Stimulated activated CD4-positive, alpha-beta T cell treated with anti-CD3 and anti-CD28 coated beads, Interleukin-2, amount 100 ng/mL, for 24 hours (primary cell): Measurements from ENCODE around the gene RBM45.
"Not testable (repeated sequence)": the region's sequence is repeated elsewhere in the genome, so short reads cannot be mapped to it uniquely, and the experiment has no call there.

Experiments used
- DNase-seq, 2 donors: peaks; one replicate each; pipeline ENCODE4 v3.0.0-alpha.2; 2020

Gene RBM45

DNA sequence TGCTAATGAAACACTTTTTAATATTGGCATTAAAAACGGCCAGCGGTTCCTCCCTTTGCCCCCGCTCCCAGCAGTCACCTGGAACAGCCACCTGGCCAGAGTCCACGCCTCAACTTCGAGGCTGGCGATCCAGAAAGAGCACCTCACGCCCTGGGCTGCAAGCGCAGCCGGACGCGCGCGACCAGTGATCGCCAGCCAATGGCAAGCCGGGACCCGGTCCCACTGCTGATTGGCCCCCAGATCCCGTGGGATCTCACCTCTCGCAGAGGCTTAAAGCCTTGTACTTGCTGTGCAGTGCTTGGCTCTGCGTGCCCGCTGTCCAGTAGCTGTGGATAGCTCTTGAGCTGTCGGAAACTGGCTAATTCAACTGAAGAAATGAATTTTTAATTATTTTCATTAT lies 4.1 kb upstream of the RBM45 start:
- no peak for DNase-seq

DNA sequence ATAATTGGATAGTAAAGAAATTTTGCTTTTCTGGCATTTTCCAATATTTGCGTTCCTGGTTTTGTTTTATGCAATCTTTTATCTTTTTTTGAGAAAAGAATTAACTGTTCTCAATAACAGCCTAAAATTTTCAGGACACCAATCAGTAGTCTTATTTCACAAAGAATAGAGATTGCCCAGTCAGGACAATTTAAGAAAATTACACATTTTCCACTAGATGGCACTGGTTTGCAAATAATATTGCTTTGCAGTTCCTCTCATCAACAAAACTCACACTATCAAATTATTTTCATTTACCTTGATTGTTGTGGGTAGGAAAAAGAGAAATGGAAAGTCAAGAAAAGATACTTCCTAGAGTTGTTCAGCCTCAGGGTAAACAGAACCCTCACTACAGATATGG lies 2.4 kb upstream of the RBM45 start:
- DNase-seq, result no peak

DNA sequence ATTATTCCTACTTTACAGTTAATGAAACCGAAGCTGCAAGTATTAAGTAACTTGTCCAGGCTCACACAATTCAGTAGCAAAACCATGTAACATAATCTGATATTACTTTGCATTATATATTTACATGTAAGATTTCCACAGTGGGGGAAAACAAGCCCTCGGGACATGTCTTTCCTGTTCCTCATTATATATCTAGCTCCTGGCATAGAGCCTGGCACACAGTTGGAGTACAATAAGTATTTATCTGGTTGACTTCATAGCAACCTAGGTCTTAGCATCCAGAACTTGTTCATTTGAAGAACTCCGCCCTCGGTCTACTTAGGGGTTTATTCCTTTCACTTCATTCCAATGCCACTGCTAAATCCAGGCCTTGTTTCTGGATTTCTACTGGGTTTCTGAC lies 1.6 kb upstream of the RBM45 start:
- no peak for DNase-seq

DNA sequence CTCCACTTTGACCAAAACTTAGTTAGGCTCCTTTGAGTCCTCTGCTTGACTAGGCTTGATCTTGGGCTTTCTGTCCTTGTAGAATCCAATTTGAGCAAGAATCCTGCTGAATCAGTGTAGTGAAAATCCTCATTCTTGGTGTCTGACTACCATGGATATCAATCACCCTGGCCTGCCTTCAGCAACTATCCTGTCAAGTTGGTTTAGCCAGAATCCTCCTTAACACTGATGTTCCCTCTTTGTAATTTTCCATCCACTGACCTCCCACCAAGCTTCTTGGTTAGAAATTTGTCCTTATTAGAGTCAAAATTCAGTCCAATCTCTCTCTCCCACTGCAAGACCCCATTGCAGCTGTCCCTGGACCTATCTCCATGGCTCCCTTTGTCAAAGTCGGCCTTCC lies 494 bp upstream of the RBM45 start:
- DNase-seq, result no peak

DNA sequence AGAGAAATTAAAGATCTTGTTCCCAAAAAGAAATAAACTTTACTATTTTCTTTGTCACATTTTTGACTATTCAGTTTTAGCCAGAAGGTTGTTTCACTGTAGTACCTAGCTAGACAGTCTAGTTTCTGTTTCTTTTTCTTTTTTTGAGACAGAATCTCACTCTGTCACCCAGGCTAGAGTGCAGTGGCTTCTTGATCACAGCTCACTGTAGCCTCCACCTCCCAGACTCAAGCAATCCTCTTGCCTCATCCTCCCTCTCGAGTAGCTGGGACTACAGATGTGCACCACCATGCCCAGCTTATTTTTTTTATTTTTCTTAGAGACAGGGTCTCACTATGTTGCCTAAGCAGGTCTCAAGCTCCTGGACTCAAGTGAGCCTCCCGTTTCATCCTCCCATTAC lies 2.2 kb downstream of the RBM45 start:
- no peak for DNase-seq

DNA sequence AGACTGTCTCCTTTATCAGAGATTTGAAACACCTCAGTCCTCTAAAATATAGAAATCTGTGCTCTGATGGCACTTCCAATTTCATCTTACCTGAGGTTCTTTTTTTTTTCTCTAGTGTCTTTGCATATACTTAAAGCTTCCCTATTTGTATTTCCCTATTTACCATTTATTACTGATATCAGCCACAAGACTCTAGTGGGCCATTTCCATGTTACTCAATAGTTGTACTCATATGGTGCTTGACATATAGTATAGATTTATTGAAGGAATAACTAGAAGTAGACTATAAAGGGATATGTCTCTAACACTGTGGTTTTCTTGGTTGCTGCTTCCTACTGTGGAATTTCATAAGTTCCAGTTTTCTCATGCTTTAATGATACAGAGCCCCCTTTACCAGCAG lies 3.0 kb downstream of the RBM45 start:
- no peak for DNase-seq

DNA sequence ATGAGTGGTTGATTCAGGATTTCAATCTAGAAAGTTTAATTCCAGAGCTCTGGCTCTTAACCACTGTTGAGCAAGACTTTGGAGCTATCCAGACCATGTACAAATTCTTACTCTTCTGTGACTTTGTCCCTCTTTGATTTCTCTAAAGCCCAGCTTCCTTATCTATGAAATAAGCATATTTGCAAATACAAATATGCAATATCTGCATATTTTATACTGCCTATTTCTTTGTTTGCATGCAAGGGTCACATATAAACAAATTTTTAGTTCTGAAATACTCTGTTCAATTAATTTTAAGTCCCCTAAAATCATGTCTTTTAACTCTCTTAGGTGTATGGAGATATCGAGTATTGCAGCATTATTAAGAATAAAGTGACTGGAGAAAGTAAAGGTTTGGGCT lies 5.5 kb downstream of the RBM45 start:
- no peak for DNase-seq

DNA sequence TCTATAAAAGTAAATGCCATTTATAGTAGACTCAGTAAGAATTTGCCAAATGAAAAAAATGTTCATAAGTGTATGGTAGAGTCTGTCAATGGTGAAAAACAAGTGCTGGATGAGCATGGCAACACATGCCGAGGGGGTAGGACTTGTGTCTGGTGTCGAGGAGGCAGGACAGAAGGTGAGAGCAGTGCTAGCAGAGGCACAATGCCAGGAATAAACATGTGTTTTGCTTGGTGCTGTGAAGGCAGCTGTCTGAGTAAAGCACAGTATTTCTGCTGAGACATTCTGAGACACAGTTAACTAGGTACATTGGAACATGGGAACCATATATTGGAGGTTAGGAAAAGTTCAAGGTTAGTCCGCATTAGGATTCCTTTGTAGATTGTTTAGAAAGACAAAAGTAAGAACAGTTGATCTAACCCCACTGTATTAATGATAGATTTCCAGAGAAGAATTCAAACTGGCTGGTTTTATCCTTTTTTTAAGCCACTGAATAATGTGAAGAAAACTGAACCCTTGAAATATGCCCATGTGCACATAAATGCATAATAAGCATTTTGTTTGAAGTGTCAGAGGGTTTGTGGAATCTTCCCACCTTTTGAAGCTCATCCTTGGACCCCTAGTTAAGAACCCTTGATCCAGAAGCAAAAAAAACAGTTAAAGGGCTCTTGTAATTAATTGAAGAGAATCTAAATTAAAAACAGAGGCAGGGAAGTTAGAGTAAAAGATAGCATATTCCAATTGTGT lies 7.1 kb downstream of the RBM45 start:
- DNase-seq, result no peak

DNA sequence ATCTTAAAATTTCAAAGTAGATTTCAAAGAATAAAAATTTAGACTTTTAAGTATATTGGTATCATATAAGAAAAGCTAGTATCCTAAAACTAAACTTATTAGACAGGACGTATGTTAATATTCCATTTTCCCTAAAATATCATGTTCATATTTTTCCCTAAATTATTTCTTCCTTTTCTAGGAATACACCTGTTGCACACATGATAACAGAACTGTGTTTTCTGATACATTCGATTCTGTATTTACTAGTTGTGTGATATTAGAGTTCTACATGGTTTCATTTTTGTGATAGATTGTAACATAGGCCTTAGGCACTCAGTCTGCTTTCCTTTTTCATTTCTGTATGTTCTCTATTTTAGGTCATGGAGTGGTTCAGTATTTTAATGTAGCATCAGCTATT lies 10.9 kb downstream of the RBM45 start:
- no peak for DNase-seq

DNA sequence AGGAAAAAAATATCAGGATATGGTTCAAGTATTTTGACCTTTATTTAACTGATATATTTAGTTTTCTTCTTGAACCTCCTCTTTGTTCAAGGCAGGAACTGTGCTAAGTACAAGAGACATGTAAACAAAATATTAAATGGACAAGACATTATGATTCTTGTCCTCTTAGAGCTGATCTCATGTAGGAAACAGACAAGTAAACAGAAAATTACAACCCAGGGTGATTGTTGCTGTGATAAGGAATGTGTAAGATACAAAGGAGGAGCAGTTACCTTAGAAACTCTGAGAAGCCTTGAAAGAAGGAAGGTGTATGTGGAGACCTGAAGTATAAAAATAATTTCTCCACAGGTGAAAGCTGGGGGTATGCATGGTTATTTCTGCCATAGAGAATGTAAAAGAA lies 12.9 kb downstream of the RBM45 start:
- DNase-seq, result no peak

DNA sequence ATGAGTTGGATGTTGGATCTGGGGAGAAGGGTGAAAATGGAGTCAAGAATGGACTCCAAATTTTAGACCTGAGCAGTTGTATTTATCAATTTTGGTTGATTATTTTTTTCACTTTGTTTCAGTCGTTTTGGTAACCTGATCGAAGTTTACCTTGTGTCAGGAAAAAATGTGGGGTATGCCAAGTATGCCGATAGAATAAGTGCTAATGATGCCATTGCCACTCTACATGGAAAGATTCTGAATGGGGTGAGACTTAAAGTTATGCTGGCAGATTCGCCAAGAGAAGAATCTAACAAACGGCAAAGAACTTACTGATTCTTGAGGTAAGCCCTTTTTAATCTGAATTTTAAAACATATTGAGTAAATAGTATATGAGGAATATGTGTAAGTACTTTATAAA lies 13.6 kb downstream of the RBM45 start:
- no peak for DNase-seq

DNA sequence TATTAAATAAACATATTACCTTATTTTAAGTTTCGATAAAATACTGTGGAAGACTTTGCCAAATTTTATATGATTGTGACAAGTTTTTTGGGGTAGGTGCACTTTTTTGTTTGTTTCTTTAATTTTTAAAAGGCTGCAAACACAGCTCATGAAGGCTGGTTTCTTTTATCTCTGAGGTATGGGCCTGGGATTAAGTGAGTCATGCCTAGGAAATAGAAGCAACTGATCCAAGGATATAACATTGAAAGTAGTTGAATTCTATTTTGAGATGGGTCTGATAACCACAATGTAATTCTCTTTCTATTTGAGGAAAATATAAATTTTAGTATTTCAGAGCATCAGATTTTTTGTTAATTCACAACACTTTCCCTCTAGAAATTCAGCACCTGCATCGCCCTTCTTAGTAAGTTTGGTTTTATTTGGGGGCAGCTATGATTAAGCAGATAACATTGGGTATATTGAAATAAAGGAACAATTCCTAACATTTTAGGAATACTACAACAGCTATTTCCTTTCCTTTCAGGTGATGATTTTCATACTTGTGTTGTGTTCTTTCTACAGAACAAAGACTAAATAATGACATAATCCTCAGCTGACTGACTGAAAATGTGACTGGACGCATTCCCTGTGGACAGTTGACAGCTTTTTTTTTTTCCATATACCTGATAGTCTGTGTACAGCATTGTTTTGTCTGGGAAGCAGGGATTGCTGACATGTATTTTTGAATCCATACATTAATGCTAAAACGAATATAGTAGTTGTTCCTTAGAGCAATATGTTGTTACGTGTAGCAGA lies 16.8 kb downstream of the RBM45 start:
- DNase-seq, result no peak

DNA sequence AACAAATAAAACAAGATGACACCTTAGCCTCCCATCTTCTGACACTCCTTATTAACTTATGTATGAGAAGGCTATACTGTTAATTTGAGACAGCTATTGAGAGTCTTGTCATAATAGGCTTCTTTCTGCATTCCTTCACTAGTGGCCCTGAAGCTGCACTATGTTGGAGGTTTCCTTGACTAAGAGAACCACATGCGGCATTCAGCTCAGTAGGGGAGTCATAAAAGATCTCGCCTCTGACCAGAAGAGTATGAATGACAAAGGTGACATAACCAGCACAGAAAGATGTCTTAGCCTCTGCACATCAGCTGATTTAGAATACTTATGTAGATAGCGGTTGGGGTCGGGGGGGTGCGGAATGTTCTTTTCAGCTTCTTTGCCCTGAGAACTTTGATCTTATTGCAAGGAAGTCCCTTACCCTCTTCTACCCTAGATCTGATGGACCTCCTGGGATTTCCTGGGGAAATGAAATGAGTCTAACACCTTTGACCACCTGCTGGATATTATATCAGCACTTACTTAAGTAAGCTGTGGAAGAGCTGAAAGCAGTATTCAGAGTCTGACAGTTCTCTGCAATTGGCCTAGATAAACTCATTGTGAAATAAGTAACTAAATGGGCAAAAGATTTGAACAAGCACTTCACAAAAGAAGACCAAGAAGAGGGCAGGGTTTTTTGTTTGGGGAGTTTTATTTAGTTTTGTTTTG lies 24.2 kb downstream of the RBM45 start:
- no peak for DNase-seq

DNA sequence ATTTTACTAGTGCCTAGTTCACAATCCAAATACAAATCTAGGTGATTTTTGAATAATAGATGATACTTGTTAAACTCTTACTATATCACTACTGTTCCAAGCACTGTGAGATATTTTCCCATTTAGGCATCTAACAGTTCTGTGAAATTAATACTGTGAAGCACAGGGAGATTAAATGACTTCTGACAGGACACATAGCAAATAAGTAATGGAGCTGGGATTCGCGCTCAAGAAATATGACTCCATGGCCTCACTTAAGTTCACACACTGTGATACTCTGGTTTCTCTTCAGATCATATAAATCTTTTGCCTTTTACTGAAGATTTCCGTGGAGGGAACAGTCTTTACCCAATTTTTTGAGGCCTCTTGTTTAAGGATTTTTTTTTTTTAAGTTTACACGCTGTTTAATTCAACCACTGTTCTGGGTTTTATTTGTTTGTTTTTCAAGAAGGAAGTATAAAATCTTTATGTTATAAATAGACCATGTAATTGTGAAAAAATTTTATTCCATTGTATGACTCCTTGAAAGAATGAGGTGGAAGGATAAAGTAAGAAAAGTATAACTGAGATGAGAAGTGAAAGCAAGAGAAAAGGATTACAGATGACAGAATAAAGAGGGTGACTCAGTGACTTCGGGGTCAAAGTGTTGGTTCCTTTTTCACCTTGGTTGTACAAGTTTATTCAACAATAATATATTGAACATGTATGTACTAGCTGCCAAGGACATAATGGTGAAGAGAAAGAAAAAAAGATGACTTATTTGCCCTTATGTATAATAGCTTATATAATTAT lies 30.2 kb downstream of the RBM45 start:
- no peak for DNase-seq

DNA sequence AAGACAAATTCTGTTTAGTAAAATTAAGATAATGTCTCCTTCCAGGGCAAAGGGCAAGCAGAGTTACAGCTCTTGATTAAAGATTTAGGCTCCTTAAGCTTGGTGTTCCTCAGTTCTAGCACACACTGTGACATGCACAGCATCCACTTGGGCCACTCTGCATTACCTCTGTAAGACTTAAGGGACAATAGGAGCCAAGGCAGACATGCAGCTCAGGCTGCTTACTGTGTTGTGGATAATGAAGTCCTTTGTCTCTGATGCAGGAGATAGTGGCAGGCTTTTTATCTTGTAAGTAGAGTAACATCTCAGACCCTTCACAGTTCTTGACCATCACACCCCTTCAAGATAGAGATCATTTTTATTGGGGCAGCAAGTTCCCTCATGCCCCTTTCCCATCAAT lies 31.2 kb downstream of the RBM45 start:
- DNase-seq, result no peak

DNA sequence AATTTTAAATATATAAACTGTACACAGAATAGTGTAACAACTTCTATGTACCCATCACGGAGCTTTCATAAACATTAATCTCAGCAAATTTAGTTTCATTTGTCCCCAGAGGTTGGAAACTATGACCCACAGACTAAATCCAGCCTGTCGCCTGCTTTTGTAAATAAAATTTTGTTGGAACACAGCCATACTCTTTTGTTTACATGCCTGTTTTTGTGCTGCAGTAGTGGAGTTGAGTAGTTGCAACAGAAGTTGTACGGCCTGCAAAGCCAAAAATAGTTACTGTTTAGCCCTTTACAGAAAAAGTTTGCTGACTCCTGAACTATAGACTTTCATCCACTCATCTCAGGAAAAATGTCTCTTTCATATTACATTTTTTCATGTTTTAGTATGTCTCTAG lies 39.8 kb downstream of the RBM45 start:
- no peak for DNase-seq

DNA sequence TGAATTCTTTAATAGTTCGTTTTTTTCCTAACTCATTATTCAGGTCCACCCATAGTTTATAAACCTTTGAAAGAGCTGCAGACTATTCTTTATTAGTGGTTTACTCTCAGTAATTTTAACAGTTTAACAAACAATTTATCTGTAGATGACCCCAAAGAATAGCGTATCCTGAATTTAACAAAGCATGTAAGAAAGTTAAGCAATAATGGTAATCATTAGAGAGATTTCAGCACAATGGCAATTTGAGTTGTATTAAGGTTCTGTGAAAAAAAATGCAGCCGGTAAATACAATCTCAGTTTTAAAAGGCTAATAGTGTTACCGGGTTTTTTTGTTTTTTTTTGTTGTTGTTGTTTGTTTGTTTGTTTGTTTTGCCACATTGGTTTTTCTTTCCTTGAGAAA lies 40.3 kb downstream of the RBM45 start:
- no peak for DNase-seq

DNA sequence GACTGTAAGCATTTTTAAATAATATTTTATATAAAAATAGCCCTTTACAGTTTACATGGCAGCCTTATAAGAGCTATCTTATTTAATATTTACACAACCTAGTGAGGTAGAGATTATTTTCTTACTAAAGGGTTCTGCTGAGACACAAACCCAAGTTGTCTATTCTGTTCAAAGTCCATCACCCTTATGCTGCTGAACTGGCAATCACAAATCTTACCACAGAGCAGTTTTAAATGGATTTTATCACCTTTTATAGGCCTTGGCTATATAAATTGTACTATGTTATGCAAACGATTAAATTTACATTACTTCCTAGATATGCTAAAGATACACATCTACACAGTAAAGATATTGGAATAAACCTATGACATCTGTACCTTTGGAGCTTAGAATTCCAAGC lies 40.7 kb downstream of the RBM45 start:
- no peak for DNase-seq

DNA sequence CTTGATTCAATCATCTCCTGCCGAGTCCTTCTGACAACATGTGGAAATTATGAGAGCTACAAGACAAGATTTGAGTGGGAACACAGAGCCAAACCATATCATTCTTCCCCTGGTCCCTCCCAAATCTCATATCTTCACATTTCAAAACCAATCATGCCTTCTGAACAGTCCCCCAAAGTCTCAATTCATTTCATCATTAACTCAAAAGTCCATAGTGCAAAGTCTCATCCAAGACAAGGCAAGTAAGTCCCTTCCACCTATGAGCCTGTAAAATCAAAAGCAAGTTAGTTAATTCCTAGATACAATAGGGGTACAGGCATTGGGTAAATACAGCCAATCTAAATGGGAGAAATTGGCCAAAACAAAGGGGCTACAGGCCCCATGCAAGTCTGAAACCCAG lies 41.6 kb downstream of the RBM45 start:
- DNase-seq, result not testable (repeated sequence)

DNA sequence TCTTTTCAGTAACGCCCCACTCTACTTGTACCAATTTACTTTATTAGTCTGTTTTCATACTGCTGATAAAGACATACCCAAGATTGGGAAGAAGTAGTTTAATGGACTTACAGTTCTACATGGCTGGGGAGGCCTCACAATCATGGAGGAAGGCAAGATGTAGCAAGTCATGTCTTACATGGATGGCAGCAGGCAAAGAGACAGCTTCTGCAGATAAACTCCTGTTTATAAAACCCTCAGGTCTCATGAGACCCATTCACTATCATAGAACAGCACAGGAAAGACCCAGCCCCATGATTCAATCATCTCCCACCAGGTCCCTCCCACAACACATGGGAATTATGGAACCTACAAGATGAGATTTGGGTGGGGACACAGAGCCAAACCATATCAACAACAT lies 43.3 kb downstream of the RBM45 start:
- DNase-seq, result no peak

DNA sequence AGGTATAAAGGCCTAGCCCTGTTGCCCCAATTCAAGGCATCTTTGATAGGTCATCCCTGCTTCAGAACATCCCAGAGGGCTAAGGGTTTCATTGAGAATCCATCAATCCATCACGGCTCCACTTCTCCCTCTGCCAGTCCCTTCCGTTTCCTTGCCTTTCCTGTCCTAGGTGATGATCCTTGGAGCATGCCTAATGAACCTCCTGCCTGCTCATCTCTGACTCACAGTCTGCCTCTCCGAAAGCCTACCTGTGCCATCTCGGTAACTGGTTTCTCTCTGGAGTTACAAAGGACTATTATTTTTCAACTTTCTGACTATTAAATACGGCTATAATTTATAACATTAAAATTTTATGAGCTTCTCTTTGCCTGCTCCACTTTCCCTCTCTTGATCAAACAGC lies 45.3 kb downstream of the RBM45 start:
- no peak for DNase-seq

DNA sequence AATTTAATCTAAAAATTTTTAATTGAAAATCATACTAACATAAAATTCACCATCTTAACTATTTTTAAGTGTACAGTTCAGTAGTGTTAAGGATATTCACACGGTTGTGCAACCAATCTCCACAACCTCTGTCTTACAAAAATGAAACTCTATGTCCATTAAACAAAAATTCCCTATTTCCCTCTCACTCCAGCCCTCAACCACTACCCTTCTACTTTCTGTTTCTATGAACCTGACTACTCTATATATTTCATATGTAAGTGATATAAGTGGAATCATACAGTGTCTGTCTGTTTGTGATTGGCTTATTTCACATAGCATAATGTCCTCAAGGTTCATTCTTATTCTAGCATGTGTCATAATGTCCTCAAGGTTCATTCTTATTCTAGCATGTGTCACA lies 47.7 kb downstream of the RBM45 start:
- no peak for DNase-seq

DNA sequence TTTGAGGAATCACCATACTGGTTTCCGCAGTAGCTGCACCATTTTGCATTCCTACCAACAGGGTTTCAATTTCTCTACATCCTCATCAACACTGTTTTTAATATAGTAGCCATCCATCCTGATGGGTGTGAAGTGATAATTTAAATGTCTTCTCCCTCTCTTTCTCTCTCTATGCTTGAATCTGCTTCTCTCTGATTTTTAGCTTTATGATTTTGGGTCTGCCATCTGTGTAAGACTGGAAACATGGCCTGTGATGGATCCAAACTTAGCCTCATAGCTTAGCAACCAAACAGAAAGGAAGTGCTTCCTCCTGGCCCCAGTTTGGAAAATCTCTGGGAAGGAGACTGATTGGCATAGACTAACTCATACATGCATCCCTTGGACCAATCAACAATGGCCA lies 48.4 kb downstream of the RBM45 start:
- DNase-seq, result no peak
